Activated CD4-positive, alpha-beta memory T cell treated with anti-CD3 and anti-CD28 coated beads, Interleukin-2, amount 10 ng/mL, durations not matched to agents 7 days and 5 days (primary cell): ENCODE measurements around the gene AIFM2. TPM values are rescaled to one million over a fixed set of nuclear protein-coding genes. Genes with fewer than 3 reads are reported as not detected.

Experiments used
- CTCF ChIA-PET: fragments of 350-600 bp; sonication (Branson Sonifier 250); formaldehyde crosslinking; loops from one replicate; lab custom pipeline; 2021; ENCODE audit warnings: antibody characterized with exemption, inconsistent platforms; lab: Charles Lee
- POLR2A ChIA-PET: fragments of 350-600 bp; sonication (Branson Sonifier 250); formaldehyde crosslinking; loops from one replicate; lab custom pipeline; 2021; ENCODE audit warnings: antibody characterized with exemption; lab: Charles Lee
- DNase-seq: peaks from one replicate; pipeline ENCODE4 v3.0.0-alpha.2; 2020
- H3K27ac Mint-ChIP-seq: one replicate; pipeline ENCODE4 v1.8.0; 2021; ENCODE audit warnings: mild to moderate bottlenecking, mixed read lengths
- H3K27me3 Mint-ChIP-seq: one replicate; pipeline ENCODE4 v1.8.0; 2021; ENCODE audit warnings: mixed read lengths
- H3K36me3 Mint-ChIP-seq: one replicate; pipeline ENCODE4 v1.8.0; 2021; ENCODE audit warnings: low read depth, mixed read lengths
- H3K4me1 Mint-ChIP-seq: one replicate; pipeline ENCODE4 v1.8.0; 2021; ENCODE audit warnings: mixed read lengths
- H3K4me3 Mint-ChIP-seq: one replicate; pipeline ENCODE4 v1.8.0; 2021; ENCODE audit warnings: mild to moderate bottlenecking, mixed read lengths
- H3K9me3 Mint-ChIP-seq: one replicate; pipeline ENCODE4 v1.8.0; 2021; ENCODE audit warnings: mixed read lengths
- total RNA-seq, 2 experiments: library from RNA; stranded (reverse); gene quantifications; one replicate each; pipeline ENCODE4 v1.2.3, GENCODE V29; 2021

AIFM2 gene
- total RNA-seq, 2 experiments from 2014 or later, result 3.7 to 3.8 TPM

DNA sequence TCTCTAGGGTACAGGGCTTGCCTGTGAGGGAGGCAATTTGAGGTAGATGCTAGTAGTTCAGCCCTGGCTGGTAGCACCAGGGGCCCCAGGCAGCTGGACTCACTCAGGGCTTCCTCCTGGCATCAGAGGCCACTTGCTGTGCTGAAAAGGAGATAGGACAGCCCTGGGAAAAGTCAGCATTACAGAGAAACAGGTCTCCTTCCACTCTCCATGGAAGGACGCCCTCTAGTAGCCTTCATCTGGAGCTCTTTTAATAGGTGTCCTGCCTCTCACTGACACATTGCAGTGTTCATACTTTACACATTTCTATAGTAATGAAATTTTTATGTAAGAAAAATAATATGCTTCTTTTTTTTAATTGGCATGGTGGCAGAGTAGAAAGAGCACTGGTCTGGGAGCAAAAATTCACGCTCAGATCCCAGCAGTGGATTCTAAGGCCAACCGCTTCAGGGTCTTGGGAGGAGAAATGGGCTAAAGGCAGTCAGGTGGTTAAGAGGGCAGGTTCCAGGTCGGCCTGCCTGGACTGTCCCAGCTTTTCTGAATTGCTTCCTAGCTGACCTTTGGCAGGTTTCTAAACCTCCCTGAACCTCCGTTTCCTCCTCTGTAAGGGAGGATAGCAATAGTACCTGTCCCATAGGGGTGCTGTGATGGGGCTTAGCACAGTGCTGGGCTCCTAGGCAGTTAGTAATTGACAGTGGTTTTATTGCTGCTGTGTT is 35.8 kb downstream of the AIFM2 start:
- no peak overlapping the region for H3K4me3 Mint-ChIP-seq
- no peaks in the 10 kb centered on the region for H3K27me3 Mint-ChIP-seq
- POLR2A ChIA-PET, result interaction anchor here (0.7 kb wide), 1 partner anchor 13 kb away, joined by 3 read pairs; no protein-coding TSS in a partner anchor
- no peak for DNase-seq
- H3K27ac Mint-ChIP-seq, result no peak overlapping the region
- CTCF ChIA-PET, result interaction anchor here (1.2 to 11.3 kb wide), 3 partner anchors 13 to 50 kb away, joined by 4 to 85 read pairs (median 4); partner anchors contain the start of gene TYSND1
- no peaks in the 10 kb centered on the region for H3K9me3 Mint-ChIP-seq
- peaks cover 28% of the 10 kb centered on the region for H3K4me1 Mint-ChIP-seq
- H3K36me3 Mint-ChIP-seq, result peaks cover 20% of the 10 kb centered on the region

DNA sequence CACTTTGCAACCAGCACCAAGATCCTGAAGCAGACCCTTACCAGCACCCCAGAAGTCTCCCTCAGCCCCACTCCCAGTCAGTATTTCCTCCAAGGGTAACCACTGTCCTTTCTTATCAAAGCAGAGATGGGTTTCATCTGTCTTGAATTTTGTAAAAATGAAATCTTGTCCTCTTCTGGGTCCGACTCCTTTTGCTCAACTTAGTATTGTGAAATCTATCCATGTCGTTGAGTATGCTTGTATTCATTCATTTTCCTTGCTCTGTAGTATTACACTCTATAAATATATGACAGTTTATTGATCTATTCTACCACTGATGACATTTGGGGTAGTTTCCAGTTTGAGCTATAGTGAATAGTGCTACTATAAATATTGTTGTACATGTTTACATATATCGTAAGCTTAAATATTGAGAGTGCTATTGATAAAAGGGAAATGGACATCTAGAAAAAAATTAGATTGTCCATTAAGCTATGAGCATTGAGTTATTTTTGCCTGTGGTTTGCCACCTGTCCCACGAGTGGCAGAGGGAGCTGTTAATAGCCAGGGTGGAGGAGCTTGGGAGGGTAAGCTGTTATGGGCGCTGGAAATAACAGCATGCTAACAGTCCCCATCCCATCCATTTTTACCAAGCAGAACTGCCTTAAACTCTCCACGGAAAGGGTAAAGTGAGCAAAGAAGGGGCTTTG is 36.5 kb downstream of the AIFM2 start:
- no peaks in the 10 kb centered on the region for H3K27me3 Mint-ChIP-seq
- ChIA-PET POLR2A (interaction anchor here (0.6 to 4.8 kb wide), 4 partner anchors 8 to 62 kb away, joined by 3 to 49 read pairs (median 3); partner anchors contain the start of gene TYSND1), CTCF (interaction anchor here (0.9 to 11.3 kb wide), 4 partner anchors 14 to 126 kb away, joined by 4 to 85 read pairs (median 4); partner anchors contain the start of gene TYSND1)
- no peaks in the 10 kb centered on the region for H3K9me3 Mint-ChIP-seq
- H3K4me1 Mint-ChIP-seq, result peaks cover 31% of the 10 kb centered on the region
- H3K27ac Mint-ChIP-seq, result no peak overlapping the region
- no peak overlapping the region for H3K4me3 Mint-ChIP-seq
- no peak for DNase-seq
- H3K36me3 Mint-ChIP-seq, result peaks cover 20% of the 10 kb centered on the region

DNA sequence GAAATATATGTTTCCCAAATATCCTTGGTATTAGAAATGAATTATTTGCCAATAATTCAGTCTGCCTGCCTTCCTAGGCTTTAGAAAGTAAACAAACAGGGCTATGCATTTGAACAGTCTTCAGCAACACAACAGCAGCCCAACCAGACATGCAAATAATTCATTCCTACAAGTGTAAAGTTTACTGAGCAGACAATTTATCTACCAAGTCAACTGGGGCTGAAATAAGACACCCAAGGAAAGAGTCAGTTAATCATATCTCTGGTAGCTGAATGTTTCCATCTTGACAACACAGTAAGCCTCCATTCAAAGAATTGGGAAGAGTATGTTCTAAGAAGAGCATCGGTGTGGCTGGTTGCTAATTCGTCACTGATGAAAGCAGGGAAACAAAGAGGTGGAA is 38.4 kb downstream of the AIFM2 start:
- Mint-ChIP-seq H3K4me1 (peaks cover 31% of the 10 kb centered on the region), H3K36me3 (peaks cover 14% of the 10 kb centered on the region), H3K4me3 (no peak overlapping the region), H3K27me3 (no peaks in the 10 kb centered on the region), H3K27ac (no peak overlapping the region), H3K9me3 (no peaks in the 10 kb centered on the region)
- no peak for DNase-seq
- ChIA-PET CTCF (interaction anchor here (1.3 to 11.3 kb wide), 6 partner anchors 16 to 270 kb away, joined by 3 to 85 read pairs (median 4); partner anchors contain the start of gene TYSND1), POLR2A (interaction anchor here (0.9 to 4.8 kb wide), 6 partner anchors 9 to 138 kb away, joined by 3 to 49 read pairs (median 6); partner anchors contain the start of genes PPA1, SAR1A and TYSND1)

GRCh38 chr10:70093335-70093944 is 39.2 kb downstream of the AIFM2 start:
- DNase-seq, result peak; percentile 42
- no peaks in the 10 kb centered on the region for H3K9me3 Mint-ChIP-seq
- H3K27me3 Mint-ChIP-seq, result no peaks in the 10 kb centered on the region
- H3K4me3 Mint-ChIP-seq, result peak overlapping the region; percentile 63
- H3K36me3 Mint-ChIP-seq, result peaks cover 14% of the 10 kb centered on the region
- ChIA-PET CTCF (interaction anchor here (0.7 to 11.3 kb wide), 10 partner anchors 17 to 271 kb away, joined by 3 to 85 read pairs (median 4); partner anchors contain the start of gene TYSND1), POLR2A (interaction anchor here (0.5 to 4.8 kb wide), 8 partner anchors 8 to 702 kb away, joined by 3 to 49 read pairs (median 5); partner anchors contain the start of genes EIF4EBP2, PPA1, SAR1A and TYSND1)
- H3K27ac Mint-ChIP-seq, result peak overlapping the region; percentile 81
- peaks cover 31% of the 10 kb centered on the region for H3K4me1 Mint-ChIP-seq

DNA sequence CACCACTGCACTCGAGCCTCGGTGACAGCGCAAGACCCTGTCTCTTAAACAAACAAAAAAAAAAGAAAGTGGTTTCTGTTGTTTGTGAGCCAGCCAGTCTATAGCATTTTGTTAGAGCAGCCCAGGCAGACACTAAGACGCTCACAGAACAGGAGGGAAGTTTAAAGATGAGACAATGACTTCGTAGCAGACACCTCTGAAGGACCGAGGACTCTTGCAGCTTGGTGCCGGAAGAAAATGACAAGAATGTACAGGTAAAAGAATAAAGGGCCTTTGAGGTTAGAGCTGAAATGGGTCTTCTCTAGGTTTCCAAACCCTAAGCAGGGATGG is 40.3 kb downstream of the AIFM2 start:
- POLR2A ChIA-PET, result interaction anchor here (0.7 to 4.8 kb wide), 7 partner anchors 9 to 341 kb away, joined by 3 to 49 read pairs (median 3); partner anchors contain the start of genes SAR1A and TYSND1
- CTCF ChIA-PET, result interaction anchor here (0.7 to 11.3 kb wide), 4 partner anchors 13 to 180 kb away, joined by 3 to 85 read pairs (median 27); partner anchors contain the start of gene TYSND1
- H3K27me3 Mint-ChIP-seq, result peaks cover 3% of the 10 kb centered on the region
- H3K36me3 Mint-ChIP-seq, result peaks cover 12% of the 10 kb centered on the region
- H3K4me3 Mint-ChIP-seq, result peak overlapping the region; percentile 63
- no peaks in the 10 kb centered on the region for H3K9me3 Mint-ChIP-seq
- no peak for DNase-seq
- peaks cover 31% of the 10 kb centered on the region for H3K4me1 Mint-ChIP-seq
- H3K27ac Mint-ChIP-seq, result peak overlapping the region; percentile 81

DNA sequence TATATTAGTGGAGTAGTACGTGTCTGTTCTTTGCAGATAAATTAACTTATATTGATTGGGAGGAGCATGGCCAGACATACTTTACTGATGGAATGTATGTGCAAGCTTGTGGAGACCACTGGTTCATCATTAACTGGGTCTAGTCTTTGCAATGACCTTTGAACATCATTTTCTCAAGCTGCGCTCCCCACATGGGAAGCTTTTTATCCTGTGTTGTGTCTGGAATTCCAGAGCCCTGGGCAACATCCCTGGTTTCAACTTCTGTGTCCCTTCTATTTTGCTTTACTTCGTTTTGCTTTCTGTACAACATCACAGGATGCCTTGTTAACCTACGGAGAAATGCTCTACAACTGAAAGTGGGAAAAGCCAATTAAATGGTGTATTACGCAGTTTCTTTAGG is 41.7 kb downstream of the AIFM2 start:
- Mint-ChIP-seq H3K9me3 (no peaks in the 10 kb centered on the region), H3K27ac (no peak overlapping the region), H3K4me1 (peaks cover 31% of the 10 kb centered on the region), H3K36me3 (peaks cover 5% of the 10 kb centered on the region), H3K27me3 (peaks cover 3% of the 10 kb centered on the region), H3K4me3 (no peak overlapping the region)
- no peak for DNase-seq
- ChIA-PET POLR2A (no interaction called here), CTCF (interaction anchor here (11.3 kb wide), 1 partner anchor 25 kb away, joined by 85 read pairs; no protein-coding TSS in a partner anchor)

- H3K9me3 Mint-ChIP-seq, result no peaks in the 10 kb centered on the region
- no peak overlapping the region for H3K4me3 Mint-ChIP-seq
- DNase-seq, result no peak
- H3K36me3 Mint-ChIP-seq, result no peaks in the 10 kb centered on the region
- peaks cover 31% of the 10 kb centered on the region for H3K4me1 Mint-ChIP-seq
- ChIA-PET POLR2A (interaction anchor here (0.6 kb wide), 1 partner anchor 326 kb away, joined by 3 read pairs; no protein-coding TSS in a partner anchor), CTCF (interaction anchor here (1.0 to 1.5 kb wide), 2 partner anchors 26 to 57 kb away, joined by 4 to 7 read pairs; partner anchors contain the start of gene TYSND1)
- H3K27me3 Mint-ChIP-seq, result peaks cover 5% of the 10 kb centered on the region
- H3K27ac Mint-ChIP-seq, result no peak overlapping the region
Observed at GRCh38 chr10:70090013-70090412, 42.6 kb downstream of the AIFM2 start.

DNA sequence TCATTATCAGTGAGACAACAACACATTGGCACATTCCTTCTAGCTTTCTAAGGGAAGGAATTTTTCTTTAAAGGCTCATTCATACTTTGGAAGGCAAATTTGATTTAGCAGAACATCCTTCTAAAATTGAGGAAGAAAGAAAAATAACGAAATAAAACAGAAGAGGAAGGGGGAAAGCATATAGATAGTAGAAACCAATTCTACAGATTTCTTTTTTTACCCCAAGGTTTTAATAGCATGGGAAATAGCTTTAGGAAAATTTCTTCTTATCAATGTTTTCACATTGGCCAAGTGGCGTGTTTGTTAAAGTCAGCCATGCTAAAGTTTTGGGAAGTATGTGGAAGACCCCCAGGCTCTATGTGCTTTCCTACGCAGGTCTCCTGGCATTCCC is 44.3 kb downstream of the AIFM2 start:
- ChIA-PET POLR2A (no interaction called here), CTCF (interaction anchor here (1.3 kb wide), 1 partner anchor 28 kb away, joined by 6 read pairs; no protein-coding TSS in a partner anchor)
- no peak for DNase-seq
- no peaks in the 10 kb centered on the region for H3K9me3 Mint-ChIP-seq
- H3K4me1 Mint-ChIP-seq, result peaks cover 18% of the 10 kb centered on the region
- H3K36me3 Mint-ChIP-seq, result no peaks in the 10 kb centered on the region
- H3K27me3 Mint-ChIP-seq, result peaks cover 8% of the 10 kb centered on the region
- H3K27ac Mint-ChIP-seq, result no peak overlapping the region
- H3K4me3 Mint-ChIP-seq, result no peak overlapping the region

- H3K27me3 Mint-ChIP-seq, result peaks cover 8% of the 10 kb centered on the region
- H3K9me3 Mint-ChIP-seq, result no peaks in the 10 kb centered on the region
- H3K4me3 Mint-ChIP-seq, result no peak overlapping the region
- POLR2A ChIA-PET, result no interaction called here
- CTCF ChIA-PET, result interaction anchor here (1.3 kb wide), 1 partner anchor 28 kb away, joined by 6 read pairs; no protein-coding TSS in a partner anchor
- DNase-seq, result no peak
- H3K4me1 Mint-ChIP-seq, result peaks cover 13% of the 10 kb centered on the region
- H3K36me3 Mint-ChIP-seq, result no peaks in the 10 kb centered on the region
- H3K27ac Mint-ChIP-seq, result no peak overlapping the region
Observed at GRCh38 chr10:70087616-70088307, 44.9 kb downstream of the AIFM2 start.

- Mint-ChIP-seq H3K36me3 (no peaks in the 10 kb centered on the region), H3K27ac (no peak overlapping the region), H3K27me3 (peaks cover 8% of the 10 kb centered on the region), H3K9me3 (no peaks in the 10 kb centered on the region), H3K4me1 (no peaks in the 10 kb centered on the region), H3K4me3 (no peak overlapping the region)
- DNase-seq, result no peak
- CTCF ChIA-PET, result interaction anchor here (0.7 to 3.0 kb wide), 2 partner anchors 30 to 61 kb away, joined by 3 to 10 read pairs; no protein-coding TSS in a partner anchor
- POLR2A ChIA-PET, result no interaction called here
Observed at GRCh38 chr10:70085975-70086613, 46.5 kb downstream of the AIFM2 start.

GRCh38 chr10:70084189-70084588 is 48.4 kb downstream of the AIFM2 start:
- Mint-ChIP-seq H3K4me1 (no peaks in the 10 kb centered on the region), H3K27ac (no peak overlapping the region), H3K36me3 (no peaks in the 10 kb centered on the region), H3K27me3 (peaks cover 8% of the 10 kb centered on the region), H3K9me3 (no peaks in the 10 kb centered on the region), H3K4me3 (no peak overlapping the region)
- ChIA-PET CTCF (interaction anchor here (0.9 to 3.0 kb wide), 3 partner anchors 32 to 79 kb away, joined by 3 to 10 read pairs (median 9); partner anchors contain the start of gene TYSND1), POLR2A (no interaction called here)
- DNase-seq, result no peak
